Caco-2 (cell line): ENCODE measurements around the gene CTNNAL1. TPM values are rescaled to one million over a fixed set of nuclear protein-coding genes. Genes with fewer than 3 reads are reported as not detected.

Experiments
- BruUV-seq: library from RNA; stranded (reverse); fragments of 400-500 nt; replicated peaks from 2 replicates; lab custom pipeline; 2021; lab: Mats Ljungman, UMichigan
- CTCF ChIA-PET: fragments of 300-600 bp; sonication (Branson Sonifier 250); formaldehyde crosslinking; loops from one replicate; lab custom pipeline; 2022; ENCODE audit warnings: antibody characterized with exemption; lab: Charles Lee
- POLR2A ChIA-PET: fragments of 300-600 bp; sonication (Branson Sonifier 250); formaldehyde crosslinking; loops from one replicate; lab custom pipeline; 2022; ENCODE audit warnings: antibody characterized with exemption; lab: Charles Lee
- DNase-seq, 2 experiments: peaks; one replicate each; pipeline versions ENCODE4 v3.0.0 to v3.0.0-alpha.2; 2020 to 2022
- H3K27me3 ChIP-seq: replicated peaks from 2 replicates; pipeline ENCODE4 v1.6.0; 2011; ENCODE audit warnings: low read length; ENCODE audit not compliant: control insufficient read depth, insufficient read depth
- H3K36me3 ChIP-seq: 2 replicates; pipeline ENCODE4 v1.5.1; 2011; ENCODE audit warnings: low read length; ENCODE audit not compliant: control insufficient read depth, insufficient read depth
- H3K4me1 ChIP-seq: fragments of 250-450 bp; sonication (Bioruptor Pico); 2 replicates; pipeline ENCODE4 v1.5.1; 2020; ENCODE audit warnings: mild to moderate bottlenecking
- H3K4me3 ChIP-seq: 2 replicates; pipeline ENCODE4 v1.5.1; 2011; ENCODE audit warnings: low read depth, mild to moderate bottlenecking, control low read depth, low read length
- H3K9me3 ChIP-seq: fragments of 250-450 bp; sonication (Bioruptor Pico); 2 replicates; pipeline ENCODE4 v1.5.1; 2020; ENCODE audit warnings: mild to moderate bottlenecking, moderate library complexity
- H3K27ac Mint-ChIP-seq: one replicate; pipeline ENCODE4 v1.8.0; 2022; ENCODE audit warnings: mixed read lengths; ENCODE audit not compliant: unreplicated experiment
- H3K27me3 Mint-ChIP-seq: one replicate; pipeline ENCODE4 v1.8.0; 2022; ENCODE audit warnings: mixed read lengths; ENCODE audit not compliant: insufficient read depth, unreplicated experiment
- H3K36me3 Mint-ChIP-seq: one replicate; pipeline ENCODE4 v1.8.0; 2022; ENCODE audit warnings: mild to moderate bottlenecking, mixed read lengths; ENCODE audit not compliant: insufficient read depth, unreplicated experiment
- H3K4me1 Mint-ChIP-seq: one replicate; pipeline ENCODE4 v1.8.0; 2022; ENCODE audit warnings: low read depth, mixed read lengths; ENCODE audit not compliant: unreplicated experiment
- H3K4me3 Mint-ChIP-seq: one replicate; pipeline ENCODE4 v1.8.0; 2022; ENCODE audit warnings: mild to moderate bottlenecking, moderate library complexity, mixed read lengths; ENCODE audit not compliant: unreplicated experiment
- H3K9me3 Mint-ChIP-seq: one replicate; pipeline ENCODE4 v1.8.0; 2022; ENCODE audit warnings: mixed read lengths; ENCODE audit not compliant: unreplicated experiment
- intact Hi-C: fragments of 100-400 bp; cut with micrococcal nuclease; formaldehyde crosslinking; loops from one replicate; pipeline ENCODE4 v1.10.0; 2022; ENCODE audit not compliant: unreplicated experiment
- total RNA-seq: library from RNA; stranded (reverse); gene quantifications from 2 replicates; pipeline ENCODE4 v1.2.3, GENCODE V29; 2022
- TF ChIP-seq, protein P1 (sequence below), 2 experiments: fragments of 200-600 bp in 1 of 2; IDR thresholded peaks; 1 replicate in 1 of 2; 2 replicates in 1 of 2; pipeline versions ENCODE4 v1.5.1 to v1.8.0; 2011 to 2022; ENCODE audit warnings: antibody characterized with exemption in 1 of 2, control low read depth in 1 of 2, inconsistent platforms in 1 of 2, low read depth in 1 of 2, low read length in 1 of 2, mild to moderate bottlenecking in 1 of 2, moderate library complexity in 1 of 2; ENCODE audit not compliant: insufficient read depth in 1 of 2, severe bottlenecking in 1 of 2, unreplicated experiment in 1 of 2

CTNNAL1 gene
- total RNA-seq, 1 experiment from 2014 or later = 107 TPM

DNA sequence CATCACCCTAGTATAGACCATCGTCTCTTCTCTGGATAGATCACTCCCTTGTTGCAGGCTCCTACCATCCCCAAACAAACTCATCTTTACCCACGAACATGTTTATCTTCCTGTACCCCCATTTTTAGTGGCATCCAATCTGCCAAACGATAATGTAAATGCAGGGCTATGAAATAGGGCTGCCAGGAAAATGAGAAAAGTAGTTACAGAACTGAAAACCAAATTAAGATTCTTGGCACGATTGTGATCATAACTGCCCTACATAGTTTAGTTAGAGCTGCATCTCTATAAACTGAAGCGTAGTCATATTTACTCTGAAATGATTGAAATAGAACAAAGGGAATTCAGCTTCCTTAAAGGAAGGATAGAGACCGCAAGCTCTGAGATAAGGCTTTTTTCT lies 53.0 kb downstream of the CTNNAL1 start:
- H3K4me3 Mint-ChIP-seq = no peak overlapping the region
- H3K36me3 Mint-ChIP-seq = peaks cover 45% of the 10 kb centered on the region
- no peaks in the 10 kb centered on the region; the same call in 1 of the 2 replicates for H3K36me3 ChIP-seq
- TF ChIP-seq, protein P1, sequence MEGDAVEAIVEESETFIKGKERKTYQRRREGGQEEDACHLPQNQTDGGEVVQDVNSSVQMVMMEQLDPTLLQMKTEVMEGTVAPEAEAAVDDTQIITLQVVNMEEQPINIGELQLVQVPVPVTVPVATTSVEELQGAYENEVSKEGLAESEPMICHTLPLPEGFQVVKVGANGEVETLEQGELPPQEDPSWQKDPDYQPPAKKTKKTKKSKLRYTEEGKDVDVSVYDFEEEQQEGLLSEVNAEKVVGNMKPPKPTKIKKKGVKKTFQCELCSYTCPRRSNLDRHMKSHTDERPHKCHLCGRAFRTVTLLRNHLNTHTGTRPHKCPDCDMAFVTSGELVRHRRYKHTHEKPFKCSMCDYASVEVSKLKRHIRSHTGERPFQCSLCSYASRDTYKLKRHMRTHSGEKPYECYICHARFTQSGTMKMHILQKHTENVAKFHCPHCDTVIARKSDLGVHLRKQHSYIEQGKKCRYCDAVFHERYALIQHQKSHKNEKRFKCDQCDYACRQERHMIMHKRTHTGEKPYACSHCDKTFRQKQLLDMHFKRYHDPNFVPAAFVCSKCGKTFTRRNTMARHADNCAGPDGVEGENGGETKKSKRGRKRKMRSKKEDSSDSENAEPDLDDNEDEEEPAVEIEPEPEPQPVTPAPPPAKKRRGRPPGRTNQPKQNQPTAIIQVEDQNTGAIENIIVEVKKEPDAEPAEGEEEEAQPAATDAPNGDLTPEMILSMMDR (IDR thresholded peaks at IDR 0.05; ENCODE audit: insufficient read depth in 1 of 2, low read depth in 1 of 2, low read length in 1 of 2, severe bottlenecking in 1 of 2, unreplicated experiment in 1 of 2) = no peak
- H3K4me1 Mint-ChIP-seq = no peaks in the 10 kb centered on the region
- no TSS peak for BruUV-seq
- ChIA-PET CTCF (no interaction called here), POLR2A (no interaction called here)
- intact Hi-C loops = no loop called here
- H3K27me3 ChIP-seq = no peaks in the 10 kb centered on the region
- H3K9me3 Mint-ChIP-seq = no peaks in the 10 kb centered on the region
- no peak overlapping the region for H3K27ac Mint-ChIP-seq
- no peak for DNase-seq
- no peaks in the 10 kb centered on the region for H3K4me1 ChIP-seq
- H3K9me3 ChIP-seq = no peaks in the 10 kb centered on the region
- H3K4me3 ChIP-seq = no peak overlapping the region
- H3K27me3 Mint-ChIP-seq = no peaks in the 10 kb centered on the region

DNA sequence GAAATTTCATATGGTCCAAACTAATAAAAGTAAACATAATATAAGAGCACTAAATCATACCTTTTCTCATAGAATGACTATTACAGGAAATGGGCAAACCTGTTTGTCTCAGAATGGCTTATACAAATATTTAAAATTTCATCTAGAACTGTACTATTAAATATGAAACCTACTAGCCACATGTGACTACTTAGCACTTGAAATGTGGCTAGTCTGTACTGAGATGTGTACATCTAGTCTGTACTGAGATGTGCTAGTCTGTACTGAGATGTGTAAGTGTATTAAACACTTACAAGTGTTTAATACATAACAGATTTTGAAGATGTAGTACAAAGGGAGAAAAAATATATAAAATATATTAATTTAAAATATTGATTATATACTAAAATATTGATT lies 56.7 kb downstream of the CTNNAL1 start:
- ChIA-PET POLR2A (no interaction called here), CTCF (no interaction called here)
- intact Hi-C loops = no loop called here

DNA sequence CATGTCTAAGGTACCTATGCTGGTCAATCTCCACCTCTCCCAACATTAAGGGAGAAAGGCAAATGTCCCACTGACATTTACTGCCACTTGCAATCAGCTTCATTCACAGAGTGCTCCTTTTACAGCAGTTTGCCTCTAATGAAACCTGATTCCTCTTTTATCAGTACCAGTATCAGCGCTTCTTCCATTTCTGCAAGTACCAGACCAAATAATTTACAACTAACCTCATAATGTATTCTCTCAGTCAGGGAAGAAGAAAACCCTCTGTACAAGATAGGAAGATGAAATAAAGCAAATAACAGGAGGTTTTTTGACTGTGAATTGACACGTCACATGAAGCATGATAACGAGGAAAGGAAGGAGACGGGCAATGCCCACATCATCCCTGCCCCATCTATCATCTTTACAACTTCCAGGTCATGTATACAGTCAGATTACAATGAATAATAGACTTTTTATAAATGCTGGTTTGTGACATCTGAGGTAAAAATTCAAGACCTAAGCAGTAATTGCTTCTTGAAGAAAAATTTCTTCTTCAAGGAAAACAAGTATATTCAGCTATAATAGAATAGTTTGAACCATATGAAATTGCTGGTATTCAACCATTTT lies 57.2 kb downstream of the CTNNAL1 start:
- intact Hi-C loops = no loop called here
- Histone ChIP-seq H3K4me1 (no peaks in the 10 kb centered on the region), H3K4me3 (no peak overlapping the region), H3K36me3 (no peaks in the 10 kb centered on the region; the same call in none of the 2 replicates), H3K27me3 (no peaks in the 10 kb centered on the region), H3K9me3 (no peaks in the 10 kb centered on the region)
- Mint-ChIP-seq H3K4me3 (no peak overlapping the region), H3K27me3 (no peaks in the 10 kb centered on the region), H3K4me1 (no peaks in the 10 kb centered on the region), H3K27ac (no peak overlapping the region), H3K36me3 (peaks cover 52% of the 10 kb centered on the region), H3K9me3 (no peaks in the 10 kb centered on the region)
- TF ChIP-seq, protein P1 (IDR thresholded peaks at IDR 0.05; ENCODE audit: insufficient read depth in 1 of 2, low read depth in 1 of 2, low read length in 1 of 2, severe bottlenecking in 1 of 2, unreplicated experiment in 1 of 2) = no peak
- no TSS peak for BruUV-seq
- ChIA-PET POLR2A (no interaction called here), CTCF (no interaction called here)
- no peak for DNase-seq

More for the DNA sequence above, 56.7 kb downstream of the CTNNAL1 start:
- TF ChIP-seq, protein P1 (IDR thresholded peaks at IDR 0.05; ENCODE audit: insufficient read depth in 1 of 2, low read depth in 1 of 2, low read length in 1 of 2, severe bottlenecking in 1 of 2, unreplicated experiment in 1 of 2) = no peak
- BruUV-seq = no TSS peak
- Histone ChIP-seq H3K4me1 (no peaks in the 10 kb centered on the region), H3K4me3 (no peak overlapping the region), H3K9me3 (no peaks in the 10 kb centered on the region), H3K36me3 (no peaks in the 10 kb centered on the region; the same call in none of the 2 replicates), H3K27me3 (no peaks in the 10 kb centered on the region)
- H3K9me3 Mint-ChIP-seq = no peaks in the 10 kb centered on the region
- no peaks in the 10 kb centered on the region for H3K4me1 Mint-ChIP-seq
- no peak for DNase-seq
- H3K27ac Mint-ChIP-seq = no peak overlapping the region
- H3K36me3 Mint-ChIP-seq = peaks cover 47% of the 10 kb centered on the region
- H3K4me3 Mint-ChIP-seq = no peak overlapping the region
- no peaks in the 10 kb centered on the region for H3K27me3 Mint-ChIP-seq
